Esophagus muscularis mucosa (tissue), 4 donors: ENCODE results near the gene PEX5L. TPM values are rescaled to one million over a fixed set of nuclear protein-coding genes. Genes with fewer than 3 reads are reported as not detected.

ENCODE experiments used
- DNase-seq: peaks from one replicate; pipeline ENCODE4 v3.0.0-alpha.2; 2017; ENCODE audit errors: extremely low spot score
- H3K27ac ChIP-seq, 4 donors: fragments of 200-600 bp; sonication (generic); replicated peaks in 1 of 4; 1 replicate in 3 of 4; 2 replicates in 1 of 4; pipeline ENCODE4 v1.5.1; 2016 to 2019; ENCODE audit warnings: mild to moderate bottlenecking in 1 of 4
- H3K27me3 ChIP-seq, 4 donors: fragments of 200-600 bp; sonication (generic); one replicate each; pipeline versions ENCODE4 v1.5.1 to v1.6.0; 2016 to 2019
- H3K36me3 ChIP-seq, 4 donors: fragments of 200-600 bp; sonication (generic); one replicate each; pipeline ENCODE4 v1.5.1; 2016 to 2019
- H3K4me1 ChIP-seq, 4 donors: fragments of 200-600 bp; sonication (generic); one replicate each; pipeline ENCODE4 v1.5.1; 2016 to 2019
- H3K4me3 ChIP-seq, 4 donors: fragments of 200-600 bp; sonication (generic); 1 replicate in 2 of 4; 2 replicates in 2 of 4; pipeline ENCODE4 v1.5.1; 2016 to 2019; ENCODE audit warnings: mild to moderate bottlenecking in 4 of 4, moderate library complexity in 1 of 4
- H3K9me3 ChIP-seq, 4 donors: fragments of 200-600 bp; sonication (generic); 1 replicate in 3 of 4; 2 replicates in 1 of 4; pipeline ENCODE4 v1.5.1; 2016 to 2019
- CTCF ChIP-seq, 3 experiments: fragments of 200-600 bp in 2 of 3; fragments of 450-650 bp in 1 of 3; sonication (generic) in 2 of 3; IDR thresholded peaks; one replicate each; pipeline ENCODE4 v1.5.1; 2017 to 2019; ENCODE audit warnings: antibody characterized with exemption in 3 of 3, mild to moderate bottlenecking in 2 of 3, moderate library complexity in 1 of 3
- EP300 ChIP-seq: sonication (generic); formaldehyde crosslinking; IDR thresholded peaks from one replicate; pipeline ENCODE4 v1.6.1; 2017; ENCODE audit warnings: antibody characterized with exemption
- POLR2A ChIP-seq: fragments of 450-650 bp; IDR thresholded peaks from one replicate; pipeline ENCODE4 v1.6.1; 2017; ENCODE audit warnings: antibody characterized with exemption, moderate library complexity, mild to moderate bottlenecking, low read depth
- POLR2AphosphoS5 ChIP-seq, 2 donors: sonication (generic); formaldehyde crosslinking; IDR thresholded peaks; one replicate each; pipeline ENCODE4 v1.6.1; 2017; ENCODE audit warnings: antibody characterized with exemption in 2 of 2
- WGBS: methylation state at CpG from one replicate; pipeline ENCODE4 v1.1.5; 2018; 5-methylcytosine and 5-hydroxymethylcytosine counted together
- intact Hi-C: fragments of 100-400 bp; cut with DNase I; formaldehyde crosslinking; loops from one replicate; pipeline ENCODE4 v1.15.1; 2023
- total RNA-seq, 4 donors: library from RNA; depleted of rRNA; stranded (reverse); fragments of >200 nt; gene quantifications; one replicate each; pipeline versions ENCODE4 v1.1.0 to v1.2.1, GENCODE V29; 2016

Gene PEX5L
- total RNA-seq, 4 donors from 2014 or later, result 0.06 to 0.78 TPM; not detected in 2

GRCh38 chr3:180073561-180073960 lies 36.8 kb upstream of the PEX5L start:
- DNase-seq, result no peak
- Histone ChIP-seq H3K4me3 (no peak overlapping the region), H3K9me3 (no peaks in the 10 kb centered on the region), H3K4me1 (no peaks in the 10 kb centered on the region), H3K27me3 (no peaks in the 10 kb centered on the region), H3K27ac (no peak overlapping the region), H3K36me3 (no peaks in the 10 kb centered on the region)
- intact Hi-C loops, result no loop called here
- no peak for TF ChIP-seq CTCF (IDR thresholded peaks at IDR 0.05)
- no peak for TF ChIP-seq POLR2A
- no peak for TF ChIP-seq EP300

- H3K36me3 ChIP-seq, result no peaks in the 10 kb centered on the region
- no peaks in the 10 kb centered on the region for H3K9me3 ChIP-seq
- intact Hi-C loops, result no loop called here
- TF ChIP-seq EP300 (no peak), CTCF (IDR thresholded peaks at IDR 0.05) (no peak), POLR2A (no peak), POLR2AphosphoS5 (IDR thresholded peaks at IDR 0.05) (no peak)
- H3K27ac ChIP-seq, result no peak overlapping the region
- no peaks in the 10 kb centered on the region for H3K4me1 ChIP-seq
- H3K27me3 ChIP-seq, result no peaks in the 10 kb centered on the region
- no peak for DNase-seq
- H3K4me3 ChIP-seq, result no peak overlapping the region
- WGBS, result 50% methylated on average over 1 of the region's 1 CpG
Observed at GRCh38 chr3:180072786-180073185, 36.0 kb upstream of the PEX5L start.

- DNase-seq, result no peak
- H3K9me3 ChIP-seq, result no peaks in the 10 kb centered on the region
- 57% methylated on average over 3 of the region's 3 CpGs for WGBS
- TF ChIP-seq POLR2AphosphoS5 (IDR thresholded peaks at IDR 0.05), result no peak
- H3K27ac ChIP-seq, result no peak overlapping the region
- no peak overlapping the region for H3K4me3 ChIP-seq
- intact Hi-C loops, result no loop called here
- no peaks in the 10 kb centered on the region for H3K4me1 ChIP-seq
- no peaks in the 10 kb centered on the region for H3K36me3 ChIP-seq
- H3K27me3 ChIP-seq, result no peaks in the 10 kb centered on the region
Observed at GRCh38 chr3:180070925-180071324, 34.2 kb upstream of the PEX5L start.

GRCh38 chr3:180068023-180068422 lies 31.3 kb upstream of the PEX5L start:
- no peaks in the 10 kb centered on the region for H3K36me3 ChIP-seq
- H3K9me3 ChIP-seq, result no peaks in the 10 kb centered on the region
- intact Hi-C loops, result no loop called here
- no peak overlapping the region for H3K27ac ChIP-seq
- 82% methylated on average over 1 of the region's 1 CpG for WGBS
- no peak for DNase-seq
- no peak overlapping the region for H3K4me3 ChIP-seq
- TF ChIP-seq CTCF (IDR thresholded peaks at IDR 0.05) (no peak), EP300 (no peak), POLR2AphosphoS5 (IDR thresholded peaks at IDR 0.05) (no peak), POLR2A (no peak)
- H3K4me1 ChIP-seq, result no peaks in the 10 kb centered on the region
- no peaks in the 10 kb centered on the region for H3K27me3 ChIP-seq

GRCh38 chr3:180066598-180066997 lies 29.9 kb upstream of the PEX5L start:
- H3K27ac ChIP-seq, result no peak overlapping the region
- H3K4me1 ChIP-seq, result no peaks in the 10 kb centered on the region
- TF ChIP-seq POLR2AphosphoS5 (IDR thresholded peaks at IDR 0.05), result no peak
- no peak for TF ChIP-seq POLR2A
- TF ChIP-seq EP300, result no peak
- TF ChIP-seq CTCF (IDR thresholded peaks at IDR 0.05), result no peak
- H3K27me3 ChIP-seq, result no peaks in the 10 kb centered on the region
- H3K36me3 ChIP-seq, result no peaks in the 10 kb centered on the region
- DNase-seq, result no peak
- 92% methylated on average over 1 of the region's 1 CpG for WGBS
- H3K4me3 ChIP-seq, result no peak overlapping the region
- no peaks in the 10 kb centered on the region for H3K9me3 ChIP-seq
- intact Hi-C loops, result no loop called here
